ENCODE results near the gene TMEM131. TPM values are rescaled to one million over a fixed set of nuclear protein-coding genes. Genes with fewer than 3 reads are reported as not detected.

The TMEM131 gene
- total and polyA plus RNA-seq, 11 donors: 9.3 to 38.3 (median 31.2) TPM

DNA sequence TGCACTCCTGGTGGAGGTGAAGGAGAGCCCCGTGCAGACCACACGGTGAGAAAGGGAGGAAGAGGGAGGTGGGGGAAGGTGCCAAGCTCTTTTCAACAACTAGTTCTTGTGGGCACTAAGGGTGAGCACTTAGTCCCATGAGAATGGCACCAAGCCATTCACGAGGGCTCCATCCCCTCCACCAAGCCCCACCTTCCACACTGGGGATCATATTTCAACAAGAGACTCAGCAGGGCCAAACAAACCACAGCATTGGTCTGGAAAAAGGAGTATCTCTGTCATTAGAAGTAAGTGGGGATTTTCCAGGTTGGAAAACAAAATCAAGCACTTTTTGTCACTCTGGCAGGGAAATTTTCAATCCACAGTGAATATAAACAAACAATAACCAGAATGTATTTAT, 244.0 kb downstream of the TMEM131 start:
- no peak overlapping the region for H3K27ac ChIP-seq
- intact Hi-C loops (cut with DNase I): loop anchor here in 1 of 10 donors (2.0 kb wide), 1 partner anchor 43 kb away; no protein-coding TSS in a partner anchor

GRCh38 chr2:97750017-97750416, 245.7 kb downstream of the TMEM131 start:
- ATAC-seq (no peak), DNase-seq (peak in 1 of 5 donors; percentile 24)
- Histone ChIP-seq H3K4me3 (no peak overlapping the region), H3K27ac (no peak overlapping the region), H3K27me3 (no peaks in the 10 kb centered on the region), H3K9me3 (no peaks in the 10 kb centered on the region), H3K4me1 (peaks cover 0 to 36% (median 9%) of the 10 kb centered on the region in 12 donors), H3K36me3 (peaks cover 0 to 15% (median 3%) of the 10 kb centered on the region in 9 donors)
- intact Hi-C loops (cut with DNase I): loop anchor here in 1 of 10 donors (2.0 kb wide), 1 partner anchor 41 kb away; no protein-coding TSS in a partner anchor
- WGBS, 4 donors: 93 to 98% (median 96%) methylated on average over 4 of the region's 4 CpGs
- TF ChIP-seq POLR2A (IDR thresholded peaks at IDR 0.05): no peak
- TF ChIP-seq, protein P1, sequence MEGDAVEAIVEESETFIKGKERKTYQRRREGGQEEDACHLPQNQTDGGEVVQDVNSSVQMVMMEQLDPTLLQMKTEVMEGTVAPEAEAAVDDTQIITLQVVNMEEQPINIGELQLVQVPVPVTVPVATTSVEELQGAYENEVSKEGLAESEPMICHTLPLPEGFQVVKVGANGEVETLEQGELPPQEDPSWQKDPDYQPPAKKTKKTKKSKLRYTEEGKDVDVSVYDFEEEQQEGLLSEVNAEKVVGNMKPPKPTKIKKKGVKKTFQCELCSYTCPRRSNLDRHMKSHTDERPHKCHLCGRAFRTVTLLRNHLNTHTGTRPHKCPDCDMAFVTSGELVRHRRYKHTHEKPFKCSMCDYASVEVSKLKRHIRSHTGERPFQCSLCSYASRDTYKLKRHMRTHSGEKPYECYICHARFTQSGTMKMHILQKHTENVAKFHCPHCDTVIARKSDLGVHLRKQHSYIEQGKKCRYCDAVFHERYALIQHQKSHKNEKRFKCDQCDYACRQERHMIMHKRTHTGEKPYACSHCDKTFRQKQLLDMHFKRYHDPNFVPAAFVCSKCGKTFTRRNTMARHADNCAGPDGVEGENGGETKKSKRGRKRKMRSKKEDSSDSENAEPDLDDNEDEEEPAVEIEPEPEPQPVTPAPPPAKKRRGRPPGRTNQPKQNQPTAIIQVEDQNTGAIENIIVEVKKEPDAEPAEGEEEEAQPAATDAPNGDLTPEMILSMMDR (IDR thresholded peaks at IDR 0.05): no peak

More for the DNA sequence above, 244.0 kb downstream of the TMEM131 start:
- no peaks in the 10 kb centered on the region for H3K9me3 ChIP-seq
- H3K4me1 ChIP-seq: peaks cover 0 to 46% (median 12%) of the 10 kb centered on the region in 12 donors
- H3K36me3 ChIP-seq: peaks cover 0 to 30% (median 20%) of the 10 kb centered on the region in 9 donors
- TF ChIP-seq, protein P1 (IDR thresholded peaks at IDR 0.05): no peak
- TF ChIP-seq POLR2A (IDR thresholded peaks at IDR 0.05): no peak
- H3K4me3 ChIP-seq: no peak overlapping the region
- ATAC-seq (peak; percentile 36 to 70 (median 53)), DNase-seq (peak in 1 of 5 donors; percentile 23)
- H3K27me3 ChIP-seq: no peaks in the 10 kb centered on the region
- WGBS, 4 donors: 26 to 37% (median 33%) methylated on average over 3 of the region's 3 CpGs

- Histone ChIP-seq H3K27me3 (no peaks in the 10 kb centered on the region), H3K4me1 (peaks cover 0 to 31% (median 9%) of the 10 kb centered on the region in 12 donors), H3K27ac (no peak overlapping the region), H3K4me3 (no peak overlapping the region), H3K36me3 (peaks cover 0 to 15% (median 3%) of the 10 kb centered on the region in 9 donors), H3K9me3 (no peaks in the 10 kb centered on the region)
- peak in 1 of 5 donors; percentile 16 for DNase-seq
- intact Hi-C loops (cut with DNase I): loop anchor here in 6 of 10 donors (2.0 to 5.0 kb wide), 5 partner anchors 37 to 49 kb away; partner anchors contain the start of gene ZAP70 (in 2 of the 6)
- 66 to 88% (median 78%) methylated on average over 5 of the region's 5 CpGs for WGBS, 4 donors
- TF ChIP-seq, protein P1 (IDR thresholded peaks at IDR 0.05): no peak
- no peak for TF ChIP-seq POLR2A (IDR thresholded peaks at IDR 0.05)
- no peak for ATAC-seq
Observed at GRCh38 chr2:97749581-97749980, 246.2 kb downstream of the TMEM131 start.

DNA sequence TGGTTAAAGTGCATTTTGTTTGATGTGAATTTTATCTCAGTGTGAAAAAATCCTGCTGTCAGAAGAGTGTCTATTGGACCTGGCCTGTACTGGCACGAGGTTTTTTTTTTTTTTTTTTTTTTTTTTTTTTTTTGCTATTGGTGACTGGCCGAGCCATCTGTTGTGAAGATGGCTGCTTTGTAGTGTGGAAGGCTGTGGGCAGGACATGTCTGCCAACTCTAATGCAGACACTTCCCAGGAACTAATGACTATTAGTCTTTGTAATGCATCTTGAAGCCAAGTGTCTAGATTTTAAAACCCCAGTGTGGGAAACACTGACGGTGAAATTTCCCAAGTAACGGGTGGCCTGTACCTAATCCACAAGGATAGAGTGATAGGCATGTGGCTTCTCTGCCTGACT, 248.0 kb downstream of the TMEM131 start:
- Histone ChIP-seq H3K4me3 (no peak overlapping the region), H3K9me3 (no peaks in the 10 kb centered on the region), H3K36me3 (peaks cover 0 to 11% (median 3%) of the 10 kb centered on the region in 9 donors), H3K27me3 (no peaks in the 10 kb centered on the region), H3K27ac (no peak overlapping the region), H3K4me1 (peaks cover 0 to 27% (median 7%) of the 10 kb centered on the region in 12 donors)
- 71 to 79% (median 75%) methylated on average over 4 of the region's 4 CpGs for WGBS, 4 donors
- DNase-seq (peak in 1 of 5 donors; percentile 29), ATAC-seq (peak in 2 of 4 donors; percentile 19 to 74)
- no peak for TF ChIP-seq POLR2A (IDR thresholded peaks at IDR 0.05)
- TF ChIP-seq, protein P1 (IDR thresholded peaks at IDR 0.05): no peak
- intact Hi-C loops (cut with DNase I): loop anchor here in 7 of 10 donors (2.0 to 5.0 kb wide), 6 partner anchors 35 to 47 kb away; partner anchors contain the start of gene ZAP70 (in 2 of the 7)

All from heart left ventricle (tissue), 16 donors.